ENCODE data around the gene LONRF2. TPM values are rescaled to one million over a fixed set of nuclear protein-coding genes. Genes with fewer than 3 reads are reported as not detected.
A peak's percentile ranks its signal among the peaks of the same experiment; 100 is the strongest.

Gene LONRF2
- total RNA-seq, 3 donors from 2014 or later (not counting 1 experiment from before 2014, with no cell fraction given), result not detected

GRCh38 chr2:100235098-100235497, 87.2 kb downstream of the LONRF2 start:
- Mint-ChIP-seq H3K4me1 (peaks cover 14 to 15% of the 10 kb centered on the region in 2 donors), H3K27me3 (ENCODE audit: low read depth in 2 of 2) (peaks cover 0 to 5% of the 10 kb centered on the region in 2 donors), H3K9me3 (no peaks in the 10 kb centered on the region), H3K36me3 (no peaks in the 10 kb centered on the region), H3K27ac (peak overlapping the region in 1 of 2 donors; percentile 35), H3K4me3 (peak overlapping the region; percentile 55)
- 2% methylated on average over 16 of the region's 16 CpGs for WGBS (ENCODE audit: insufficient coverage)
- H3K36me3 ChIP-seq (ENCODE audit: control insufficient read depth, insufficient read depth, low read length), result no peaks in the 10 kb centered on the region
- no peak overlapping the region for H3K4me3 ChIP-seq (ENCODE audit: low read length)
- peak overlapping the region; percentile 50 for H3K27ac ChIP-seq (ENCODE audit: low read length)
- H3K4me1 ChIP-seq (ENCODE audit: control insufficient read depth, insufficient read depth, low read length), result peaks cover 18% of the 10 kb centered on the region
- DNase-seq (peak in 1 of 2 donors; percentile 54), ATAC-seq (peak; percentile 41 to 68 (median 57))
- intact Hi-C loops (cut with micrococcal nuclease), result no loop called here
- no peaks in the 10 kb centered on the region for H3K9me3 ChIP-seq (ENCODE audit: control insufficient read depth, insufficient read depth, low read length)
- H3K27me3 ChIP-seq (ENCODE audit: control insufficient read depth, insufficient read depth, low read length), result no peaks in the 10 kb centered on the region
- no peak for TF ChIP-seq CTCF (IDR thresholded peaks at IDR 0.05)

- Histone ChIP-seq H3K27ac (ENCODE audit: low read length) (no peak overlapping the region), H3K4me3 (ENCODE audit: low read length) (no peak overlapping the region), H3K9me3 (ENCODE audit: control insufficient read depth, insufficient read depth, low read length) (no peaks in the 10 kb centered on the region), H3K27me3 (ENCODE audit: control insufficient read depth, insufficient read depth, low read length) (no peaks in the 10 kb centered on the region), H3K36me3 (ENCODE audit: control insufficient read depth, insufficient read depth, low read length) (no peaks in the 10 kb centered on the region), H3K4me1 (ENCODE audit: control insufficient read depth, insufficient read depth, low read length) (peaks cover 18% of the 10 kb centered on the region)
- no peak for TF ChIP-seq CTCF (IDR thresholded peaks at IDR 0.05)
- WGBS (ENCODE audit: insufficient coverage), result 95% methylated on average over 4 of the region's 4 CpGs
- Mint-ChIP-seq H3K36me3 (no peaks in the 10 kb centered on the region), H3K27ac (no peak overlapping the region), H3K27me3 (ENCODE audit: low read depth in 2 of 2) (peaks cover 0 to 5% of the 10 kb centered on the region in 2 donors), H3K4me1 (peaks cover 14 to 15% of the 10 kb centered on the region in 2 donors), H3K9me3 (no peaks in the 10 kb centered on the region), H3K4me3 (no peak overlapping the region)
- intact Hi-C loops (cut with micrococcal nuclease), result no loop called here
- DNase-seq, result no peak
- ATAC-seq, result no peak
These were observed 88.2 kb downstream of the LONRF2 start for GRCh38 chr2:100234141-100234540.

- peaks cover 18% of the 10 kb centered on the region for H3K4me1 ChIP-seq (ENCODE audit: control insufficient read depth, insufficient read depth, low read length)
- H3K9me3 ChIP-seq (ENCODE audit: control insufficient read depth, insufficient read depth, low read length), result no peaks in the 10 kb centered on the region
- no peaks in the 10 kb centered on the region for H3K36me3 Mint-ChIP-seq
- 94% methylated on average over 2 of the region's 2 CpGs for WGBS (ENCODE audit: insufficient coverage)
- H3K27ac Mint-ChIP-seq, result no peak overlapping the region
- no peaks in the 10 kb centered on the region for H3K36me3 ChIP-seq (ENCODE audit: control insufficient read depth, insufficient read depth, low read length)
- intact Hi-C loops (cut with micrococcal nuclease), result no loop called here
- no peak overlapping the region for H3K27ac ChIP-seq (ENCODE audit: low read length)
- H3K4me1 Mint-ChIP-seq, result peaks cover 14 to 15% of the 10 kb centered on the region in 2 donors
- no peaks in the 10 kb centered on the region for H3K27me3 ChIP-seq (ENCODE audit: control insufficient read depth, insufficient read depth, low read length)
- H3K9me3 Mint-ChIP-seq, result no peaks in the 10 kb centered on the region
- no peak for DNase-seq
- no peak overlapping the region for H3K4me3 ChIP-seq (ENCODE audit: low read length)
- no peak for TF ChIP-seq CTCF (IDR thresholded peaks at IDR 0.05)
- no peak for ATAC-seq
- peaks cover 0 to 7% of the 10 kb centered on the region in 2 donors for H3K27me3 Mint-ChIP-seq (ENCODE audit: low read depth in 2 of 2)
- no peak overlapping the region for H3K4me3 Mint-ChIP-seq
These were observed 89.2 kb downstream of the LONRF2 start for GRCh38 chr2:100233061-100233460.

GRCh38 chr2:100230754-100231153, 91.5 kb downstream of the LONRF2 start:
- H3K27me3 Mint-ChIP-seq (ENCODE audit: low read depth in 2 of 2), result peaks cover 0 to 6% of the 10 kb centered on the region in 2 donors
- WGBS (ENCODE audit: insufficient coverage), result 91% methylated on average over 2 of the region's 2 CpGs
- H3K4me3 Mint-ChIP-seq, result no peak overlapping the region
- Histone ChIP-seq H3K9me3 (ENCODE audit: control insufficient read depth, insufficient read depth, low read length) (no peaks in the 10 kb centered on the region), H3K36me3 (ENCODE audit: control insufficient read depth, insufficient read depth, low read length) (no peaks in the 10 kb centered on the region), H3K27me3 (ENCODE audit: control insufficient read depth, insufficient read depth, low read length) (no peaks in the 10 kb centered on the region), H3K27ac (ENCODE audit: low read length) (no peak overlapping the region), H3K4me3 (ENCODE audit: low read length) (no peak overlapping the region), H3K4me1 (ENCODE audit: control insufficient read depth, insufficient read depth, low read length) (peaks cover 13% of the 10 kb centered on the region)
- intact Hi-C loops (cut with micrococcal nuclease), result no loop called here
- H3K9me3 Mint-ChIP-seq, result no peaks in the 10 kb centered on the region
- peaks cover 13% of the 10 kb centered on the region in 2 donors for H3K4me1 Mint-ChIP-seq
- no peaks in the 10 kb centered on the region for H3K36me3 Mint-ChIP-seq
- ATAC-seq (no peak), DNase-seq (no peak)
- no peak for TF ChIP-seq CTCF (IDR thresholded peaks at IDR 0.05)
- no peak overlapping the region for H3K27ac Mint-ChIP-seq

Measured in natural killer cell (primary cell).